ENCODE measurements around the gene ITCH.
"Not testable (repeated sequence)": the region's sequence is repeated elsewhere in the genome, so short reads cannot be mapped to it uniquely, and the experiment has no call there.

DNA sequence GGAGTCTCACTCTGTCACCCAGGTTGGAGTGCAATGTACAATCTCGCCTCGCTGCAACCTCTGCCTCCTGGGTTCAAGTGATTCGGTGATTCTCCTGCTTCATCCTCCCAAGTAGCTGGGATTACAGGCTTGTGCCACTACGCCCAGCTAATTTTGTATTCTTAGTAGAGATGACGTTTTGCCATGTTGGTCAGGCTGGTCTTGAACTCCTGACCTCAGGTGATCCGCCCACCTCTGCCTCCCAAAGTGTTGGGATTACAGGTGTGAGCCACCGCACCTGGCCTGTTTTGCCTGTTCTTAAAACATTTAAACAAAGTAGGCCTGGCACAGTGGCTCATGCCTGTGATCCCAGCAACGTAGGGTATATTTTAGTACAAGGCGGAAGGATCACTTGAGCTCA is 21.9 kb upstream of the ITCH start:
- not testable (repeated sequence) for TF ChIP-seq POLR2A (IDR thresholded peaks at IDR 0.05; ENCODE audit: low read depth); POLR2AphosphoS5 (IDR thresholded peaks at IDR 0.05)
